GM12872 (cell line): ENCODE results near the gene LYRM4.

Experiments
- CTCF ChIP-seq: IDR thresholded peaks from 3 replicates; pipeline ENCODE4 v1.5.1; 2011; ENCODE audit warnings: low read depth, mild to moderate bottlenecking, low read length, moderate library complexity; ENCODE audit not compliant: insufficient read depth

The LYRM4 gene

GRCh38 chr6:5302220-5302946 is 41.6 kb upstream of the LYRM4 start:
- TF ChIP-seq CTCF = no peak

GRCh38 chr6:5300206-5300764 is 39.5 kb upstream of the LYRM4 start:
- no peak for TF ChIP-seq CTCF

GRCh38 chr6:5295623-5296022 is 34.9 kb upstream of the LYRM4 start:
- no peak for TF ChIP-seq CTCF

GRCh38 chr6:5294392-5295211 is 33.9 kb upstream of the LYRM4 start:
- no peak for TF ChIP-seq CTCF

- no peak for TF ChIP-seq CTCF
Measured at GRCh38 chr6:5293692-5294091, 32.9 kb upstream of the LYRM4 start.

- TF ChIP-seq CTCF = no peak
Measured at GRCh38 chr6:5292154-5292553, 31.4 kb upstream of the LYRM4 start.

GRCh38 chr6:5290500-5290899 is 29.8 kb upstream of the LYRM4 start:
- TF ChIP-seq CTCF = no peak
